ENCODE results near the gene UBQLN4. TPM values are rescaled to one million over a fixed set of nuclear protein-coding genes. Genes with fewer than 3 reads are reported as not detected.

UBQLN4 gene
- total and polyA plus RNA-seq, 9 of the 15 experiments (the other 6 are each of a cell fraction or from before 2014, with no cell fraction given): 13.5 to 65.5 (median 37.0) TPM

DNA sequence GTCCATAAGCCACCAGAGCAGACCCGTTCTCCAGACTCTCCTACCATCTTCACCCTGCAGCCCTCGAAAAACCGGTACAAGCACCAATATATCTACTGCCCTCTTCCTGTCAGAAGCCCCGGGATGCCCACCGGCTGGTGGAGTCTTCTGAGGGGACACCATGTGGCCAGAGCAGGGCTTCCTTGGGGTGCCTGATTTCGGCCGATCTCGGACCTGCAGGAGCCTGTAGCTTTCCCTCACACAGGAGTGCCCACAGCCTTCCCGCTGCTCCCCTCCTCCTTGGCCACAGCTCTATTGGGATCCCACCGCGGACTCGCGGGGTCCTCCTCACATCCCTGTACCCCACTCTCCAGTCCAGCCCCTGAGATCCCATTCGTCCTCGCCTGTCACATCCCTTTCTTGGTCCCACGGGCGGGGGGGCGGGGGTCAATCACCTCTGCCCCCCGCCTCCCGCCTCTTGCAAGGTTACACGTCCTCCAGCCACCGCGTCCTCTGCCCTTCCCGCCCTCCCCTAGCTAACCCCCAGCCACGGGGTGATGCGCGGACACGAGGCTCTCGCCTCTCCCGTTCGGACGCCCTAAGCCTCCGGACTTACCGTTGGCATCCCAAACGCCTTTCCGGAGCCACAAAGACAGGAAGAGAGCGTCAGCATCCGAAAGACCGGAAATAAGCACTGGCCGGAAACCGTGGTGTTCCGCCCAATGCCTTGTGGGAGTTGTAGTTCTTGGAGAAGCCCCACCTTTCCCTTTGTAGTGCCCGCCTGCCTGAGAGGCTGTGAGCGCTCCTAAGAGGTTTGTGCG, 33.1 kb downstream of the UBQLN4 start, which contains the start of gene SSR2 (continued):
- TF ChIP-seq, protein P1, sequence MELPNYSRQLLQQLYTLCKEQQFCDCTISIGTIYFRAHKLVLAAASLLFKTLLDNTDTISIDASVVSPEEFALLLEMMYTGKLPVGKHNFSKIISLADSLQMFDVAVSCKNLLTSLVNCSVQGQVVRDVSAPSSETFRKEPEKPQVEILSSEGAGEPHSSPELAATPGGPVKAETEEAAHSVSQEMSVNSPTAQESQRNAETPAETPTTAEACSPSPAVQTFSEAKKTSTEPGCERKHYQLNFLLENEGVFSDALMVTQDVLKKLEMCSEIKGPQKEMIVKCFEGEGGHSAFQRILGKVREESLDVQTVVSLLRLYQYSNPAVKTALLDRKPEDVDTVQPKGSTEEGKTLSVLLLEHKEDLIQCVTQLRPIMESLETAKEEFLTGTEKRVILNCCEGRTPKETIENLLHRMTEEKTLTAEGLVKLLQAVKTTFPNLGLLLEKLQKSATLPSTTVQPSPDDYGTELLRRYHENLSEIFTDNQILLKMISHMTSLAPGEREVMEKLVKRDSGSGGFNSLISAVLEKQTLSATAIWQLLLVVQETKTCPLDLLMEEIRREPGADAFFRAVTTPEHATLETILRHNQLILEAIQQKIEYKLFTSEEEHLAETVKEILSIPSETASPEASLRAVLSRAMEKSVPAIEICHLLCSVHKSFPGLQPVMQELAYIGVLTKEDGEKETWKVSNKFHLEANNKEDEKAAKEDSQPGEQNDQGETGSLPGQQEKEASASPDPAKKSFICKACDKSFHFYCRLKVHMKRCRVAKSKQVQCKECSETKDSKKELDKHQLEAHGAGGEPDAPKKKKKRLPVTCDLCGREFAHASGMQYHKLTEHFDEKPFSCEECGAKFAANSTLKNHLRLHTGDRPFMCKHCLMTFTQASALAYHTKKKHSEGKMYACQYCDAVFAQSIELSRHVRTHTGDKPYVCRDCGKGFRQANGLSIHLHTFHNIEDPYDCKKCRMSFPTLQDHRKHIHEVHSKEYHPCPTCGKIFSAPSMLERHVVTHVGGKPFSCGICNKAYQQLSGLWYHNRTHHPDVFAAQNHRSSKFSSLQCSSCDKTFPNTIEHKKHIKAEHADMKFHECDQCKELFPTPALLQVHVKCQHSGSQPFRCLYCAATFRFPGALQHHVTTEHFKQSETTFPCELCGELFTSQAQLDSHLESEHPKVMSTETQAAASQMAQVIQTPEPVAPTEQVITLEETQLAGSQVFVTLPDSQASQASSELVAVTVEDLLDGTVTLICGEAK (IDR thresholded peaks at IDR 0.05): peak; percentile 98
- TF ChIP-seq, protein P1 (CRISPR knock-in tag; IDR thresholded peaks at IDR 0.05): no peak
- TF ChIP-seq FOS (IDR thresholded peaks at IDR 0.05; ENCODE audit: extremely low read depth, insufficient read length) (no peak), L3MBTL2 (IDR thresholded peaks at IDR 0.05) (no peak), PML (IDR thresholded peaks at IDR 0.05; ENCODE audit: low read length) (peak; percentile 61; the same call in 1 of the 2 replicates), EGR1 (conservative IDR thresholded peaks at IDR 0.05) (no peak), ETV1 (tag; conservative IDR thresholded peaks at IDR 0.05; ENCODE audit: low read depth) (peak; percentile 86), TFAM (CRISPR knock-in tag; conservative IDR thresholded peaks at IDR 0.05) (no peak), YY1 (IDR thresholded peaks at IDR 0.05; ENCODE audit: borderline replicate concordance in 1 of 3, control insufficient read depth in 1 of 3, extremely low read depth in 1 of 3, insufficient read depth in 3 of 3, insufficient read length in 1 of 3, insufficient replicate concordance in 2 of 3, low read depth in 1 of 3, low read length in 2 of 3) (peak in 1 of 3 experiments; percentile 44), POLR2A (conservative IDR thresholded peaks at IDR 0.05) (peak; percentile 84), C11orf30 (IDR thresholded peaks at IDR 0.05; ENCODE audit: low read depth) (peak; percentile 20; the same call in 1 of the 2 replicates)
- TF ChIP-seq, protein P2, sequence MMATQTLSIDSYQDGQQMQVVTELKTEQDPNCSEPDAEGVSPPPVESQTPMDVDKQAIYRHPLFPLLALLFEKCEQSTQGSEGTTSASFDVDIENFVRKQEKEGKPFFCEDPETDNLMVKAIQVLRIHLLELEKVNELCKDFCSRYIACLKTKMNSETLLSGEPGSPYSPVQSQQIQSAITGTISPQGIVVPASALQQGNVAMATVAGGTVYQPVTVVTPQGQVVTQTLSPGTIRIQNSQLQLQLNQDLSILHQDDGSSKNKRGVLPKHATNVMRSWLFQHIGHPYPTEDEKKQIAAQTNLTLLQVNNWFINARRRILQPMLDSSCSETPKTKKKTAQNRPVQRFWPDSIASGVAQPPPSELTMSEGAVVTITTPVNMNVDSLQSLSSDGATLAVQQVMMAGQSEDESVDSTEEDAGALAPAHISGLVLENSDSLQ (IDR thresholded peaks at IDR 0.05): peak; percentile 48; the same call in 1 of the 2 replicates
- TF ChIP-seq, protein P3, sequence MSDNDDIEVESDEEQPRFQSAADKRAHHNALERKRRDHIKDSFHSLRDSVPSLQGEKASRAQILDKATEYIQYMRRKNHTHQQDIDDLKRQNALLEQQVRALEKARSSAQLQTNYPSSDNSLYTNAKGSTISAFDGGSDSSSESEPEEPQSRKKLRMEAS (CRISPR knock-in tag; IDR thresholded peaks at IDR 0.05): 0 out of 2 replicates have a peak, but pooled peaks have one; percentile 2
- TF ChIP-seq, protein P4, sequence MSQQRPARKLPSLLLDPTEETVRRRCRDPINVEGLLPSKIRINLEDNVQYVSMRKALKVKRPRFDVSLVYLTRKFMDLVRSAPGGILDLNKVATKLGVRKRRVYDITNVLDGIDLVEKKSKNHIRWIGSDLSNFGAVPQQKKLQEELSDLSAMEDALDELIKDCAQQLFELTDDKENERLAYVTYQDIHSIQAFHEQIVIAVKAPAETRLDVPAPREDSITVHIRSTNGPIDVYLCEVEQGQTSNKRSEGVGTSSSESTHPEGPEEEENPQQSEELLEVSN (IDR thresholded peaks at IDR 0.05; ENCODE audit: borderline replicate concordance in 1 of 2, extremely low read depth in 1 of 2, insufficient read depth in 1 of 2, insufficient read length in 1 of 2, low read depth in 1 of 2, low read length in 1 of 2, poor library complexity in 1 of 2, severe bottlenecking in 1 of 2): peak in 1 of 2 experiments; percentile 37
